ENCODE measurements around the gene DIS3L2. TPM values are rescaled to one million over a fixed set of nuclear protein-coding genes. Genes with fewer than 3 reads are reported as not detected.

Gene DIS3L2
- total RNA-seq, 4 donors from 2014 or later, result 10.3 to 63.9 (median 29.7) TPM

DNA sequence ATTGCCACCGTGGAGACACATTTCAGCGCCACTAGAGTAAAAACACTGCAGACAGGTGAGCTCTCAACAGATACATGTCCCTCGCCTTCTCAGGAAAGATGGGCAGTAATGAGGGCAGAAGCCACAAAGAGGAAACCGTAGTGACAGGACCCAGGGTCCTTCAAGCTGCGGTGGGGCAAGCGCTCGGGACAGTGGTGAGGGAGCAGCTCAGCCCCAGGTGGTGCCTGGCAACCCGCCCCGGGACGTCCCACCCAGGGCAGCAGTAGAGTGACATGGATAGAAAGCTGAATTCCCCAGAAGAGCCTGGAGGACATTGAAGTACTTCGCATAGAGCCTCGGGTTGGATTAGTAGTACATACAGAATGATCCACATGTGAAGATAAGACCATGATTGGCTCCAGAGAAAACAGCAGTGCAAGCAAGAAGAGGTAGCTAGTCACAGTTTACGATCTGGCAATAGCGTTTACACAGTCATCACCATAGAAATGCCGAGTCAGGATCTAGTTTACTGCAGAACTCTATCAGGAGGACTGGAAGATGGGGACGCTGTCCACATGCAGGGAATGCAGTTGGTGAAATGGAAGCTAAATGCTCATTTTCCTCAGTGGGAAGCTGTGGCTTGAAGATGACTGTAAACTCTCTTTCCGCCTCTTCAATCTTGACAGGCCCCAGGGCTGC is 379.7 kb downstream of the DIS3L2 start:
- intact Hi-C loops (cut with DNase I; ENCODE audit: low total_unique reads), result no loop called here
- no peak overlapping the region for H3K27ac ChIP-seq
- H3K36me3 ChIP-seq, result no peaks in the 10 kb centered on the region
- TF ChIP-seq, protein P1, sequence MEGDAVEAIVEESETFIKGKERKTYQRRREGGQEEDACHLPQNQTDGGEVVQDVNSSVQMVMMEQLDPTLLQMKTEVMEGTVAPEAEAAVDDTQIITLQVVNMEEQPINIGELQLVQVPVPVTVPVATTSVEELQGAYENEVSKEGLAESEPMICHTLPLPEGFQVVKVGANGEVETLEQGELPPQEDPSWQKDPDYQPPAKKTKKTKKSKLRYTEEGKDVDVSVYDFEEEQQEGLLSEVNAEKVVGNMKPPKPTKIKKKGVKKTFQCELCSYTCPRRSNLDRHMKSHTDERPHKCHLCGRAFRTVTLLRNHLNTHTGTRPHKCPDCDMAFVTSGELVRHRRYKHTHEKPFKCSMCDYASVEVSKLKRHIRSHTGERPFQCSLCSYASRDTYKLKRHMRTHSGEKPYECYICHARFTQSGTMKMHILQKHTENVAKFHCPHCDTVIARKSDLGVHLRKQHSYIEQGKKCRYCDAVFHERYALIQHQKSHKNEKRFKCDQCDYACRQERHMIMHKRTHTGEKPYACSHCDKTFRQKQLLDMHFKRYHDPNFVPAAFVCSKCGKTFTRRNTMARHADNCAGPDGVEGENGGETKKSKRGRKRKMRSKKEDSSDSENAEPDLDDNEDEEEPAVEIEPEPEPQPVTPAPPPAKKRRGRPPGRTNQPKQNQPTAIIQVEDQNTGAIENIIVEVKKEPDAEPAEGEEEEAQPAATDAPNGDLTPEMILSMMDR (IDR thresholded peaks at IDR 0.05), result no peak
- no peak for TF ChIP-seq POLR2A (IDR thresholded peaks at IDR 0.05)
- H3K9me3 ChIP-seq, result no peaks in the 10 kb centered on the region
- no peaks in the 10 kb centered on the region for H3K27me3 ChIP-seq
- no peak overlapping the region for H3K4me3 ChIP-seq
- H3K4me1 ChIP-seq, result no peaks in the 10 kb centered on the region
- no peak for DNase-seq

- no peak for TF ChIP-seq POLR2A (IDR thresholded peaks at IDR 0.05)
- TF ChIP-seq, protein P1 (IDR thresholded peaks at IDR 0.05), result no peak
- no peaks in the 10 kb centered on the region for H3K36me3 ChIP-seq
- H3K4me1 ChIP-seq, result no peaks in the 10 kb centered on the region
- intact Hi-C loops (cut with DNase I; ENCODE audit: low total_unique reads), result no loop called here
- no peak overlapping the region for H3K4me3 ChIP-seq
- H3K27me3 ChIP-seq, result no peaks in the 10 kb centered on the region
- no peak for DNase-seq
- no peaks in the 10 kb centered on the region for H3K9me3 ChIP-seq
- no peak overlapping the region for H3K27ac ChIP-seq
Measured at GRCh38 chr2:232341739-232342126, 380.2 kb downstream of the DIS3L2 start.

- Histone ChIP-seq H3K27me3 (no peaks in the 10 kb centered on the region), H3K36me3 (no peaks in the 10 kb centered on the region), H3K4me1 (no peaks in the 10 kb centered on the region), H3K27ac (no peak overlapping the region), H3K4me3 (no peak overlapping the region), H3K9me3 (no peaks in the 10 kb centered on the region)
- intact Hi-C loops (cut with DNase I; ENCODE audit: low total_unique reads), result no loop called here
- no peak for TF ChIP-seq POLR2A (IDR thresholded peaks at IDR 0.05)
- TF ChIP-seq, protein P1 (IDR thresholded peaks at IDR 0.05), result no peak
- DNase-seq, result no peak
Measured at GRCh38 chr2:232342635-232343565, 381.4 kb downstream of the DIS3L2 start.

DNA sequence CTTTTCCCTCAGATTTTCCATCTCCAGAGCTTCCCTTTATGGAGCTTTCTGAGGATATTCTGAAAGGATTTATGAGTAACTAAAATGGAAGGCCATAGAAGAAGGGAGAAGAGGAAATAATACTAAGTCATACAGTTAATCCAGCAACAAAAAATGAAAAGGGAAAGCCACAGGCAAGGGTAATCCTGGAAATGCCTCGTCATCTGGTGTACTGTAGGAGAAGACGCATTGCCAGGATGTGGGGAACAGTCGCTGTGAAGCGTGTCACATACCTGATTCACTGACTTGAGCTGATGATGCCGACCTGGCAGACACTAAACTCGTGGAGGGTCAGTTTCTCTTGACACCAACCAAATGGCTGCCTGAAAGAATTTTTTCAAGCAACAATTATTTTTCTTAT is 382.3 kb downstream of the DIS3L2 start:
- TF ChIP-seq, protein P1 (IDR thresholded peaks at IDR 0.05), result no peak
- no peak for TF ChIP-seq POLR2A (IDR thresholded peaks at IDR 0.05)
- no peaks in the 10 kb centered on the region for H3K36me3 ChIP-seq
- intact Hi-C loops (cut with DNase I; ENCODE audit: low total_unique reads), result no loop called here
- no peak overlapping the region for H3K27ac ChIP-seq
- no peaks in the 10 kb centered on the region for H3K9me3 ChIP-seq
- no peak for DNase-seq
- no peaks in the 10 kb centered on the region for H3K4me1 ChIP-seq
- no peaks in the 10 kb centered on the region for H3K27me3 ChIP-seq
- no peak overlapping the region for H3K4me3 ChIP-seq

DNA sequence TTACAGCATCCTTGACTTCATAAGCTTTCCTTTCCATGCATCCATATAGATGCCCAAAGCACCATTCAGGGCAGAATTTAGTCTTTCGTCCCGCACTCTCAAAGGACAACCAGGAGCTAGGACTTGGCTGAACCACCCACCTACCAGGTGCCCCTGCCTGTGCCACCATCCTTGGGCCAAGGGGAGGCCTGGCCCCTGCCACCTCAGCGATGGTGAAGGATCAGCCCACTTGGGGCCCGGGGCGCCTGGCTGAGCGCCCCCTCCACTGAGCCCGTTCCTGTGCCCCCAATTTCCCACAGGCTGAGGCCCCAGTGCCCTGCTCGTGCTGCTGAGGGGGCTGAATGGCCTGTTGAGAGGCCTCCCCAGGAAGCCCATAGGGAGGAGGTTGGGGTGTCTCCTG is 383.7 kb downstream of the DIS3L2 start:
- Histone ChIP-seq H3K27me3 (no peaks in the 10 kb centered on the region), H3K4me1 (no peaks in the 10 kb centered on the region), H3K4me3 (no peak overlapping the region), H3K9me3 (no peaks in the 10 kb centered on the region), H3K36me3 (no peaks in the 10 kb centered on the region), H3K27ac (no peak overlapping the region)
- intact Hi-C loops (cut with DNase I; ENCODE audit: low total_unique reads), result no loop called here
- no peak for DNase-seq
- TF ChIP-seq, protein P1 (IDR thresholded peaks at IDR 0.05), result no peak
- TF ChIP-seq POLR2A (IDR thresholded peaks at IDR 0.05), result no peak

All from uterus (tissue), 4 donors.